Skin epidermis (tissue), 12 donors: ENCODE data around the gene PARD6B.
A peak's percentile ranks its signal among the peaks of the same experiment; 100 is the strongest.
"Not testable (repeated sequence)": the region's sequence is repeated elsewhere in the genome, so short reads cannot be mapped to it uniquely, and the experiment has no call there.

Experiments
- H3K27ac ChIP-seq, 21 experiments: fragments of 200-600 bp; sonication (generic) in 11 of 21; one replicate each; pipeline ENCODE4 v1.5.0; 2020; ENCODE audit warnings: mild to moderate bottlenecking in 3 of 21, inconsistent platforms in 2 of 21, moderate library complexity in 2 of 21
- H3K4me3 ChIP-seq, 7 experiments: fragments of 200-600 bp; sonication (generic) in 2 of 7; one replicate each; pipeline ENCODE4 v1.5.0; 2020; ENCODE audit warnings: inconsistent platforms in 2 of 7, mild to moderate bottlenecking in 2 of 7, moderate library complexity in 1 of 7

PARD6B gene

GRCh38 chr20:50790651-50791277 lies 59.4 kb downstream of the PARD6B start:
- peak overlapping the region in 20 of 21 experiments; percentile 28 to 93 (median 80) for H3K27ac ChIP-seq
- peak overlapping the region in 4 of 7 experiments; percentile 10 to 24 (median 18) for H3K4me3 ChIP-seq

- no peak overlapping the region for H3K4me3 ChIP-seq
- no peak overlapping the region for H3K27ac ChIP-seq
Measured at GRCh38 chr20:50792708-50793574, 61.6 kb downstream of the PARD6B start.

DNA sequence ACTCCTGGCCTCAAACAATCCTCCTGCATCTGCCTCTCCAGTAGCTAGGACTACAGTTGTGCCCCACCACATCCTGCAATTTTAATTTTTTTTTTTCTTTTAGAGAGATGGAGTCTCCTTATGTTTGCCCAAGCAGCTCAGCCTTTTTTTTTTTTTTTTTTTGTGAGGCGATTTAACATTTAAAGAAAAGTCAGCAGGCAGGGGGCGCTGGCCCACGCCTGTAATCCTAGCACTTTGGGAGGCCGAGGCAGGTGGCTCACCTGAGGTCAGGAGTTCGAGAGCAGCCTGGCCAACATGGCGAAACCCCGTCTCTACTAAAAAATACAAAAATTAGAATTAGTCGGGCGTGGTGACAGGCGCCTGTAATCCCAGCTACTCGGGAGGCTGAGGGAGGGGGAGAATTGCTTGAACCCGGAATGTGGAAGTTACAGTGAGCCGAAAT lies 62.2 kb downstream of the PARD6B start:
- not testable (repeated sequence) for H3K4me3 ChIP-seq, H3K27ac ChIP-seq

GRCh38 chr20:50794181-50794845 lies 62.9 kb downstream of the PARD6B start:
- Histone ChIP-seq H3K4me3 (peak overlapping the region; percentile 3 to 77 (median 70)), H3K27ac (peak overlapping the region in 2 of 21 experiments; percentile 7 to 30)

GRCh38 chr20:50794846-50795634 lies 63.7 kb downstream of the PARD6B start, which contains the start of gene BCAS4:
BCAS4 (plus strand) TSS chr20:50795061; CDS start chr20:50795084, 23 bp downstream.
- Histone ChIP-seq H3K4me3 (peak within 1 kb of the TSS; percentile 63 to 77 (median 72)), H3K27ac (peak within 1 kb of the TSS in 15 of 21 experiments; percentile 8 to 74 (median 48))

GRCh38 chr20:50797142-50797541 lies 65.8 kb downstream of the PARD6B start:
- Histone ChIP-seq H3K4me3 (no peak overlapping the region), H3K27ac (no peak overlapping the region)

GRCh38 chr20:50798650-50799049 lies 67.3 kb downstream of the PARD6B start:
- peak overlapping the region in 2 of 21 experiments; percentile 17 to 72 for H3K27ac ChIP-seq
- H3K4me3 ChIP-seq, result no peak overlapping the region

DNA sequence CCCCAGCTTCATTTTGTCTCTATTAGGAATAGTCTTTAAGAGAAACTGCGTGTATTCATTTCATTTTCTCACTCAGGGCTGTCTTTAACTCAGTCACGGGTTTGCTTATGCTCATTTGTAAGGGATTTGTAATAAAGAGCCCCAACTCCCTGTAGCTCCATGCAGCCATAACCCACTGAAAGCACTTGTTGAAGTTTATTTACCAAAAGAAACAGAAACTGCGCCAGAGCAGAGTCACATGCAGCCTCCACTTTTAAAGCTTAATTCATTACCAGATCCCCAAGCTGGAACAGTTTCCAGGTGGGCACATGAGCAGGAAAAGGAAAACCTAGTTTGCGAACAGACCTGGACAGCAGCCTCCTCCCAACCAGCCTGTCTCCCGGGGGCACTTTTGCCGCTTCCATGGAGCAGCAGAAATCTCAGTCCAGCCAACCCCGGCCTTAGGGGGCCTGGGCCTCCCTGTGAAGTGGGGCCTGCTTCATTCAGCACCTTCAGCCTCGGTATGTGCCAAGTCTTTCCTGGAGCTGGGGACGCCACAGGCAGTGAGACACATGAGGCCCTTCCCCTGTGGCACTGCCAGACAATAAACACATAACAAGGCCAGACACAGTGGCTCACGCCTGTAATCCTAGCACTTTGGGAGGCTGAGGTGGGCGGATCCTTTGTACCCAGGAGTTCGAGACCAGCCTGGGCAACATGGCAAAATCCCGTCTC lies 68.0 kb downstream of the PARD6B start:
- Histone ChIP-seq H3K27ac (peak overlapping the region in 4 of 21 experiments; percentile 16 to 72 (median 17)), H3K4me3 (no peak overlapping the region)

DNA sequence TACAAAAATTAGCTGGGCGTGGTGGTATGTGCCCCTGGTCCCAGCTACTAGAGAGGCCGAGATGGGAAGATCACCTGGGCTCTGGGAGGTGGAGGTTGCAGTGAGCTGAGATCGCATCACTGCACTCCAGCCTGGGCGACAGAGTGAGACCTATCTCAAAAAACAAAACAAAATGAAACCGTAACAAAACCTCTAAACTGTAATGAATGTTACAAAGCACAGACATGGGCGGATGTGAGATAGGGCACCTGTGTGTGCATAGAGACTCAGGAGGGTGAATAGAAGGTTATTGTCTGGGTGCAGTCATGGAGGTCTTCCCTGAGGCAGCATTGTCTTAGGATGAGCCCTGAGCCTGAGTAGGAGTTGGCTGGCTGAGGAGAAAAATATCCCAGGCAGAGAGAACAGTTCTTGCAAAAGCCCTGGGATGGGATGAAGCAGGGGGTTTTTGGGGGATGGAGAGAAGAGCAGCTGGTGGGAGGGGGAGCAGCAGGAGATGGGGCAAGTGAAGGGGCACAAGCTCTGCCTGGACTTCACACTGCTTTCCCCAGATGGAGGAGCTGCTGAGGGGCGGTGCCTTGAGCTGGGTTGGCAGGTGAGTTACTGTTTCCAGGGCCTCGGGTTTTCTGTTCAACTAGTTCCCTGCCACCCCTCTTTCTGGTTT lies 68.6 kb downstream of the PARD6B start:
- Histone ChIP-seq H3K27ac (peak overlapping the region in 2 of 21 experiments; percentile 17 to 72), H3K4me3 (no peak overlapping the region)

DNA sequence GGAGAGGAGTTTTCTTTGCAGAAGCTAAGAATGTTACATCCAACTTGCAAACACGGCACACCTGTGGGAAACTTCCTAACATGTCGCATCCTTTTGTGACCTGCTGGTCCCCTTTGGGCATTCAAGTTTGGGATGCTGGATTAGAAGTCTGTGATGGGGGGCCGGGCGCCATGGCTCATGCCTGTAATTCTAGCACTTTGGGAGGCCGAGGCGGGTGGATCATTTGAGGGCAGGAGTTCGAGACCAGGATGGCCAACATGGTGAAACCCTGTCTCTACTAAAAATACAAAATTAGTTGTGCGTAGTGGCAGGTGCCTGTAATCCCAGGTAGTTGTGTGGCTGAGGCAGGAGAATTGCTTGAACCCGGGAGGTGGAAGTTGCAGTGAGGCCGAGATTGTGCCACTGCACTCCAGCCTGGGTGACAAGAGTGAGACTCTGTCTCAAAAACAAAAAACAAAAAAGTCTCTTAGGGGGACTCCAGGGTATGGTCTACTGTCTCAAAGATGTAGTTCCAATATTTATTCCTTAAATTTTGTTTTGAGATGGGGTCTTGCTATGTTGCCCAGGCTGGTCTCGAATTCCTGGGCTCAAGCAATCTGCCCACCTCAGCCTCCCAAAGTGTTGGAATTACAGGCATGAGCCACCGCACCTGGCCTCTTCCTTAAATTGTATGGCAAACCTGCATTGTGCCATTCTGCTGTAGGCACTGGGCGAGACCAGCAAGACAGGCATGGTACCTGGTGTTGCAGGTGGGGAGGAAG lies 69.8 kb downstream of the PARD6B start:
- H3K4me3 ChIP-seq, H3K27ac ChIP-seq: not testable (repeated sequence)

DNA sequence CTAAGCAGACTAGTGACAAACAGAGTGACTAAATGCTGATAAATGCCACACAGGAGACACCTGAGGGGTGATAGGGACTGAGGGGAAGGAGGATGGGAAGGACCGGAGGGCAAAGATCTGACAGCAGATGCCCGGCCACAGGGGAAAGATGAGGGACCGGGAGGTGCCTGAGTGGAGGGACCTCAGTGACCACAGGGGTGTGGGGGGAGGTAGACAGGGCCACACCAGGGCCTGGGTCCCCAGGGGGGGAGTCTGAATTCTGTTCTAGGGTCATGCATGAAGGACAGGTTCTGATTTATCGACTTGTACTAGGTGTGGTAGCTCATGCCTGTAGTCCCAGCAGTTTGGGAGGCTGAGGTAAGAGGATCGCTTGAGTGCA lies 70.4 kb downstream of the PARD6B start:
- Histone ChIP-seq H3K27ac (no peak overlapping the region), H3K4me3 (no peak overlapping the region)

DNA sequence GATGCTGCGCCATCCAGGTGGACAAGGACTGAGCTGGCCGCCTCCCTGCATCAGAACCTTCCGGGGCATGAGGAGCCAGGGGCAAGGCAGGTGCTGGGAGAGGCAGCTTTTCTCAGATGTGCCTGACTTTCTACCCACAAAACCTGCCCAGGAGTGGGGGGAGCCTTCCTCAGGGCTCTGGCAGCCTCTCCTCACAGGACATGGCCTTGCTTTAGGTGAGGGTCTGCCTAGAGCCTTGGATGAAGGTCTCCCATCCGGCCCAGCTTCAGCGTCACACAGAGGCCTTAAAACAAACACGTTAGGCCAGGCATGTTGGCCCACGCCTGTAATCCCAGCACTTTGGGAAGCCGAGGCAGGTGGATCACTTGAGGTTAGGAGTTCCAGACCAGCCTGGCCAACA lies 70.9 kb downstream of the PARD6B start:
- no peak overlapping the region for H3K4me3 ChIP-seq
- H3K27ac ChIP-seq, result no peak overlapping the region

GRCh38 chr20:50804437-50805348 lies 73.3 kb downstream of the PARD6B start:
- peak overlapping the region in 5 of 21 experiments; percentile 1 to 77 (median 30) for H3K27ac ChIP-seq
- no peak overlapping the region for H3K4me3 ChIP-seq

- Histone ChIP-seq H3K27ac (peak overlapping the region in 5 of 21 experiments; percentile 1 to 77 (median 20)), H3K4me3 (no peak overlapping the region)
Measured at GRCh38 chr20:50805349-50805684, 73.9 kb downstream of the PARD6B start.

DNA sequence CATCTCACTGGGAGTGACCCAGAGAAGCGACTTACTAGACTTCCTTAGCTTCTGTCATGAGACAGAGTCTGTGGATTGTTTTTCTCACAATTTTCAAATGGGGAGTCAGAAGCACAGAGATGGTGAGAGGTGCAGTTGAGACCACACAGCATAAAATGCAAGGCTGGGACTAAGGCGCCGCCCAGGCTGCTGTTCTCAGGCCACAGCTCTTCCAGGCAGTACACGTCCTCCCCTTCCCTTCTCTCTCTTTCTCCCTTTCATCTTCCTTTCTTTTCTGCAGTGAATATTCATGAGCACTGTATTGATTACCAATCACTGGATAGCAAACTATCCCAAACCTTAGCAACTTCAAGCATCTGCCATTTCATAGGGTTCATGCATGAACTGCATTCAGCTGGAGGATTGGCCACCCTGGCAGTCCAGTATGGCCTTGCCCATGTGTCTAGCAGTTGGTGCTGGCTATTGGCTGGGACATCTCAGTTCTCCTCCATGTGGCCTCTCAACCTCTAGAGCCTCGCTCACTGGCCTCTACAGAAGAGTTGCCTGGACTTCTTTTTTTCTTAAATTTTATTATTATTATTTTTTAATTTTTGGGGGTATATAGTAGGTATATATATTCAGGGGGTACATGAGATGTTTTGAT lies 74.9 kb downstream of the PARD6B start:
- Histone ChIP-seq H3K4me3 (no peak overlapping the region), H3K27ac (no peak overlapping the region)
